Heart left ventricle (tissue), 16 donors: Measurements from ENCODE around the gene NME7. TPM values are rescaled to one million over a fixed set of nuclear protein-coding genes. Genes with fewer than 3 reads are reported as not detected.
A peak's percentile ranks its signal among the peaks of the same experiment; 100 is the strongest.

Experiments used
- ATAC-seq, 4 donors: fragments of 200-7000 bp; cut with Tn5 transposase; one replicate each; pipeline ENCODE4 v1.9.1; 2020 to 2022; ENCODE audit warnings: moderate library complexity in 4 of 4, mild to moderate bottlenecking in 3 of 4, moderate number of reproducible peaks in 1 of 4
- DNase-seq, 5 donors: peaks; one replicate each; pipeline ENCODE4 v3.0.0-alpha.2; 2020
- H3K27ac ChIP-seq, 12 donors: fragments of 200-600 bp; sonication (generic) in 4 of 12; one replicate each; pipeline versions ENCODE4 v1.5.0 to v1.8.0; 2016 to 2022; ENCODE audit warnings: mild to moderate bottlenecking in 2 of 12
- H3K27me3 ChIP-seq, 9 donors: fragments of 200-600 bp; sonication (generic) in 2 of 9; one replicate each; pipeline versions ENCODE4 v1.5.1 to v1.8.0; 2016 to 2022; ENCODE audit warnings: mild to moderate bottlenecking in 3 of 9
- H3K36me3 ChIP-seq, 9 donors: fragments of 200-600 bp; sonication (generic) in 2 of 9; one replicate each; pipeline versions ENCODE4 v1.5.0 to v1.8.0; 2018 to 2022; ENCODE audit warnings: mild to moderate bottlenecking in 2 of 9
- H3K4me1 ChIP-seq, 12 donors: fragments of 200-600 bp; sonication (generic) in 4 of 12; one replicate each; pipeline versions ENCODE4 v1.5.0 to v1.8.0; 2016 to 2022; ENCODE audit warnings: mild to moderate bottlenecking in 3 of 12
- H3K4me3 ChIP-seq, 12 donors: fragments of 200-600 bp; sonication (generic) in 4 of 12; one replicate each; pipeline versions ENCODE4 v1.5.0 to v1.8.0; 2017 to 2022; ENCODE audit warnings: mild to moderate bottlenecking in 9 of 12, moderate library complexity in 4 of 12
- H3K9me3 ChIP-seq, 12 donors: fragments of 200-600 bp; sonication (generic) in 4 of 12; one replicate each; pipeline versions ENCODE4 v1.5.0 to v1.8.0; 2016 to 2022; ENCODE audit warnings: mild to moderate bottlenecking in 1 of 12
- CTCF ChIP-seq, 12 donors: fragments of 200-600 bp; sonication (generic) in 4 of 12; IDR thresholded peaks; one replicate each; pipeline versions ENCODE4 v1.5.0 to v1.8.0; 2018 to 2022; ENCODE audit warnings: antibody characterized with exemption in 12 of 12, mild to moderate bottlenecking in 5 of 12
- POLR2A ChIP-seq, 2 donors: fragments of 450-650 bp; IDR thresholded peaks; one replicate each; pipeline ENCODE4 v1.6.1; 2017; ENCODE audit warnings: antibody characterized with exemption in 2 of 2, mild to moderate bottlenecking in 2 of 2, moderate library complexity in 2 of 2
- WGBS, 4 donors: extraction: QIAGEN DNeasy Blood & Tissue Kit in 2 of 4; methylation state at CpG; one replicate each; pipeline versions ENCODE4 v1.1.5 to v1.1.7; 2013 to 2018; 5-methylcytosine and 5-hydroxymethylcytosine counted together
- intact Hi-C, 10 donors: fragments of 100-400 bp; cut with DNase I; formaldehyde crosslinking; loops; one replicate each; pipeline versions ENCODE4 v1.11.1 to v1.14.2; 2022
- polyA plus RNA-seq, 2 donors: library from polyadenylated mRNA; stranded (reverse); fragments of 200-250 nt; gene quantifications; one replicate each; pipeline ENCODE4 v1.2.3, GENCODE V29; 2013
- total RNA-seq, 9 donors: library from RNA; depleted of rRNA in 2 of 9; stranded (reverse); fragments of >200 nt in 2 of 9; fragmentation: NEBNext Ultra II Directional in 3 of 9; extraction: Animal tissue kit (Norgen Biotek cat#: 25700) in 3 of 9; gene quantifications; one replicate each; pipeline versions ENCODE4 v1.1.0 to v1.2.4, GENCODE V29; 2016 to 2023
- donor health status: ischemic (EF 13 %, LVEDD 7.1; RV severe dilation, severe dysfunction).
- donor health status: healthy with polysubstance abuse.
- donor health status: DM: no; HTN: yes; CAD: no.
- donor health status: DM: no; HTN: no; CAD: no.
- donor health status: ischemic (EF 25% LVEDD 6.9; RV normal size, moderate dysfunction).
- donor health status: ischemic (EF 25% LVEDD 5.7; RV mildly dilated, moderate dysfunction).
- donor health status: healthy.
- donor health status: DM: yes; HTN: yes; CAD: no.
- donor health status: ischemic (EF 35%, LVEDD 5.7; RV mildly dilated, moderate dysfunction).
- donor health status: nonischemic (EF 11% LVEDD 7.7; RV severe dilation, severe dysfunction).
- donor health status: DM: yes; HTN: yes; CAD: no.
- donor health status: PGD.
- donor health status: ischemic (EF 29% LVEDD 5.4; RV normal size, mild dysfunction).
- donor health status: nonischemic (EF 23%, LVEDD 6.1; RV moderate dilation, normal function).

NME7 gene
- total and polyA plus RNA-seq, 11 donors, result 3.1 to 25.2 (median 8.4) TPM

- WGBS, 4 donors, result 81 to 84% (median 82%) methylated on average over 6 of the region's 6 CpGs
- Histone ChIP-seq H3K4me3 (no peak overlapping the region), H3K27ac (peak overlapping the region in 8 of 12 donors; percentile 30 to 55 (median 40)), H3K4me1 (peaks cover 0 to 70% (median 20%) of the 10 kb centered on the region in 12 donors), H3K27me3 (no peaks in the 10 kb centered on the region), H3K36me3 (peaks cover 0 to 83% (median 23%) of the 10 kb centered on the region in 9 donors), H3K9me3 (no peaks in the 10 kb centered on the region)
- intact Hi-C loops, result loop anchor here in 1 of 10 donors (10.0 kb wide), 1 partner anchor 223 kb away; no protein-coding TSS in a partner anchor
- no peak for TF ChIP-seq CTCF (IDR thresholded peaks at IDR 0.05)
- no peak for TF ChIP-seq POLR2A (IDR thresholded peaks at IDR 0.05)
- no peak for ATAC-seq
- DNase-seq, result no peak
Observed at GRCh38 chr1:169121146-169121923, 246.3 kb downstream of the NME7 start.

GRCh38 chr1:169120066-169120465 is 247.5 kb downstream of the NME7 start:
- Histone ChIP-seq H3K36me3 (peaks cover 0 to 80% (median 10%) of the 10 kb centered on the region in 9 donors), H3K4me1 (peaks cover 0 to 82% (median 28%) of the 10 kb centered on the region in 12 donors), H3K27ac (peak overlapping the region in 8 of 12 donors; percentile 1 to 71 (median 20)), H3K9me3 (no peaks in the 10 kb centered on the region), H3K4me3 (no peak overlapping the region), H3K27me3 (no peaks in the 10 kb centered on the region)
- WGBS, 4 donors, result 32 to 53% (median 39%) methylated on average over 5 of the region's 5 CpGs
- intact Hi-C loops, result loop anchor here in 1 of 10 donors (10.0 kb wide), 1 partner anchor 225 kb away; no protein-coding TSS in a partner anchor
- TF ChIP-seq POLR2A (IDR thresholded peaks at IDR 0.05) (no peak), CTCF (IDR thresholded peaks at IDR 0.05) (no peak)
- DNase-seq (no peak), ATAC-seq (no peak)

- intact Hi-C loops, result loop anchor here in 1 of 10 donors (10.0 kb wide), 1 partner anchor 505 kb away; no protein-coding TSS in a partner anchor
- DNase-seq, result no peak
- H3K27me3 ChIP-seq, result no peaks in the 10 kb centered on the region
- H3K4me1 ChIP-seq, result peaks cover 0 to 86% (median 28%) of the 10 kb centered on the region in 12 donors
- H3K4me3 ChIP-seq, result no peak overlapping the region
- no peak for TF ChIP-seq CTCF (IDR thresholded peaks at IDR 0.05)
- no peak for TF ChIP-seq POLR2A (IDR thresholded peaks at IDR 0.05)
- H3K36me3 ChIP-seq, result peaks cover 0 to 80% (median 7%) of the 10 kb centered on the region in 9 donors
- 49 to 56% (median 52%) methylated on average over 5 of the region's 5 CpGs for WGBS, 4 donors
- no peaks in the 10 kb centered on the region for H3K9me3 ChIP-seq
- ATAC-seq, result peak in 1 of 4 donors; percentile 5
- H3K27ac ChIP-seq, result peak overlapping the region in 6 of 12 donors; percentile 8 to 71 (median 20)
Observed at GRCh38 chr1:169119405-169119804, 248.2 kb downstream of the NME7 start.

- no peak for DNase-seq
- H3K27me3 ChIP-seq, result no peaks in the 10 kb centered on the region
- H3K9me3 ChIP-seq, result no peaks in the 10 kb centered on the region
- TF ChIP-seq CTCF (IDR thresholded peaks at IDR 0.05) (no peak), POLR2A (IDR thresholded peaks at IDR 0.05) (no peak)
- ATAC-seq, result no peak
- H3K36me3 ChIP-seq, result peaks cover 0 to 81% (median 19%) of the 10 kb centered on the region in 9 donors
- no peak overlapping the region for H3K4me3 ChIP-seq
- intact Hi-C loops, result loop anchor here in 1 of 10 donors (10.0 kb wide), 1 partner anchor 503 kb away; no protein-coding TSS in a partner anchor
- peak overlapping the region in 9 of 12 donors; percentile 17 to 97 (median 59) for H3K27ac ChIP-seq
- H3K4me1 ChIP-seq, result peaks cover 0 to 91% (median 36%) of the 10 kb centered on the region in 12 donors
- 57 to 74% (median 66%) methylated on average over 4 of the region's 4 CpGs for WGBS, 4 donors
Observed at GRCh38 chr1:169118227-169118626, 249.4 kb downstream of the NME7 start.
